ENCODE results near the gene MYADML2. TPM values are rescaled to one million over a fixed set of nuclear protein-coding genes. Genes with fewer than 3 reads are reported as not detected.

The MYADML2 gene
- total and polyA plus RNA-seq, 4 donors: 0.44 to 2.9 (median 2.1) TPM

- Histone ChIP-seq H3K9me3 (ENCODE audit: control insufficient read depth, insufficient read depth, low read length) (no peaks in the 10 kb centered on the region), H3K4me3 (ENCODE audit: low read depth, low read length) (no peak overlapping the region)
These were observed 7.8 kb downstream of the MYADML2 start for GRCh38 chr17:81939218-81939617.

DNA sequence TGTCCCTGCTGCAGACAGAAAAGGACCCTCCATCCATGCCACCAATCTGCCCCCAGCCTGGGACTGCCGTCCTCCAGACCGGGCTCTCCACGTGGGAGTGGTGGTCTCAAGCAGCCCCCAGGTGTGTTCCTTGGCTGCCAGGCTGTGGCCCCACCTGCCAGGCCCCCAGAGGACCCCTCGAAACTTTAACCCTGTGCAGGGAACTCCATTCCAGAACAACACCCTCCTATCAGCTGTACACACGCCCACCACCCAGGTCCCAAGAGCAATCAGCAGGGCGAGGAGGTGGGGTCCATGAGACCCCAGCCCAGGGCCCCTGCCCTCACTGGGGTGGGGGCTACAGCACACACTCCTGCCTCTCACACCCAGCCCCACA, 11.3 kb downstream of the MYADML2 start:
- H3K27ac ChIP-seq (ENCODE audit: low read depth, low read length): no peak overlapping the region
- H3K27me3 ChIP-seq (ENCODE audit: control insufficient read depth, insufficient read depth, low read length): no peaks in the 10 kb centered on the region
- H3K4me3 ChIP-seq (ENCODE audit: low read depth, low read length): no peak overlapping the region
- peaks cover 45% of the 10 kb centered on the region for H3K36me3 ChIP-seq (ENCODE audit: control insufficient read depth, insufficient read depth, low read length)
- WGBS (ENCODE audit: insufficient coverage): 88% methylated on average over 6 of the region's 6 CpGs
- DNase-seq (ENCODE audit: low read depth in 4 of 6, low spot score in 6 of 6): no peak
- H3K4me1 ChIP-seq (ENCODE audit: control insufficient read depth, insufficient read depth, low read length): peaks cover 55% of the 10 kb centered on the region
- no peaks in the 10 kb centered on the region for H3K9me3 ChIP-seq (ENCODE audit: control insufficient read depth, insufficient read depth, low read length)

More at GRCh38 chr17:81939218-81939617, 7.8 kb downstream of the MYADML2 start:
- H3K36me3 ChIP-seq (ENCODE audit: control insufficient read depth, insufficient read depth, low read length): peaks cover 20% of the 10 kb centered on the region
- H3K27ac ChIP-seq (ENCODE audit: low read depth, low read length): no peak overlapping the region
- peaks cover 2% of the 10 kb centered on the region for H3K27me3 ChIP-seq (ENCODE audit: control insufficient read depth, insufficient read depth, low read length)
- H3K4me1 ChIP-seq (ENCODE audit: control insufficient read depth, insufficient read depth, low read length): peaks cover 55% of the 10 kb centered on the region
- 71% methylated on average over 13 of the region's 15 CpGs for WGBS (ENCODE audit: insufficient coverage)
- no peak for DNase-seq (ENCODE audit: low read depth in 4 of 6, low spot score in 6 of 6)

DNA sequence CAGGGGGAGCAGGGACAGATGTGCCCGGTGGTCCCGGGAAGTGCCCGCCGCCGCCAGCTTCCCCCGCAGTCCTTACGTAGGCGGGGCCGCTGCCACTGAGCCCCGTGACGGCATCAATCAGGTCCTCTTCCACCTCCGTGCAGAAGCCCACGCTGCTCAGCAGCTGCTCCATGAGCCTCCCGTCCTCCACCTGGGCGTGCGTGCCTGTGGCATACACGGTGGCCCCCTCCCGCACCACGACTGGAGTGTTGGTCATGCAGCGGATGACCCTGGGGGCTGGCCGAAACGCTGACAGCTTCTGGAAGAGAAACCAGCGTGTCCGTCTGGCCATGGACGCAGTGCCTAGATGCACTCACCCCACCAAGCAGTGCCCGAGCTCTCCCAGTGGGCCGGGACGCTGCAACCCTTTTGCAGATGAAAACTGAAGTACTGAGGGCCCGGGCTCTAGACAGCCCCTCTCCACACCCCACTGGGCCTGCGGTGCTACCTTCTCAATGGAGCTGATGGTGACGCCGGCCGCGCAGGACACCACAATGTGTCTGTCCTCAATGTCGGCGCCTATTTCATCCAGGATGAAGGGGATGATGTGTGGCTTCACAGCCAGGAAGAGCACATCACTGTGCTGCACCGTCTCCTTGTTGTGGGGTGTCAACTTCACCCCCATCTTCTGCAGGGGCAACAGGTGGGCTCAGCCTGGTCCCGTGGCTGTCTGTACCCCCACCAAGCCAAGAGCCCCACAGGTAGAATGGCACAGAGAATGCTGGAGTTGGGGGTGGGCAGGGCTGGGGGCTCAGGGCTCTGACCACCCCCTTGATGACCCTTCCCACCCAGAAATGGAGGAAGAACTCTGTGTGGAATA, 12.0 kb downstream of the MYADML2 start:
- no peak overlapping the region for H3K4me3 ChIP-seq (ENCODE audit: low read depth, low read length)
- peaks cover 53% of the 10 kb centered on the region for H3K4me1 ChIP-seq (ENCODE audit: control insufficient read depth, insufficient read depth, low read length)
- H3K36me3 ChIP-seq (ENCODE audit: control insufficient read depth, insufficient read depth, low read length): peaks cover 49% of the 10 kb centered on the region
- no peak for DNase-seq (ENCODE audit: low read depth in 4 of 6, low spot score in 6 of 6)
- no peak overlapping the region for H3K27ac ChIP-seq (ENCODE audit: low read depth, low read length)
- 90% methylated on average over 33 of the region's 38 CpGs for WGBS (ENCODE audit: insufficient coverage)
- H3K9me3 ChIP-seq (ENCODE audit: control insufficient read depth, insufficient read depth, low read length): no peaks in the 10 kb centered on the region
- no peaks in the 10 kb centered on the region for H3K27me3 ChIP-seq (ENCODE audit: control insufficient read depth, insufficient read depth, low read length)

DNA sequence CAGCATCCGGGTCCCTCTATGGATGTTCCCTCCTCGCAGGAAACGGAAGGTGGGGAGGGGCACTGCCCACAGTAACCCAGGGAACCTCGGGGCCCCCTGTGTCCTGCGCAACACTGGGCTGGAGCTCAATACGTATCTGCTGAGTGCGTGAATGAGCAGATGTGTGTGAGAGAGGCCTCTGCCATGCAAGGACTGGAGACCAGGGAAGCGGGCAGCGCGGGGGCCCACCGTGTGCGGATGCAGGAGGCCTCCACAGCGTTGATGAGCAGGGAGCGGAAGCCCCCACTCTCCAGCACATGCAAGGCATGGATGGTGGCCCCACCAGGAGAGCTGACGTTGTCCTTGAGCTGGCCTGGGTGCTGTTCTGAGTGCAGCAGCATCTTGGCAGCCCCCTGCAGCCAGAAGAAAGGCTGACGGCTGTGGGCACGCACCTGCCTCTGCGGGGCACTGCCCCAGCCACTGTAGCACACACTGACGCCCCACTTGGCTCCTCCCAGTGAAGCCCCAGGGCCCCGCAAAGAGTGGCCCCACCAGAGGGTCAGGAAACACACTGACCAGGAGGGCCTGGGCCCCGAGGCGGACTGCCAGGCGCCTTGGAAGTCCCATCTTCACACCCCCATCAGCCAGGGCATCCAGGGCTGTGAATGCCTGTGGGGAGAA, 12.8 kb downstream of the MYADML2 start:
- no peaks in the 10 kb centered on the region for H3K27me3 ChIP-seq (ENCODE audit: control insufficient read depth, insufficient read depth, low read length)
- no peak for DNase-seq (ENCODE audit: low read depth in 4 of 6, low spot score in 6 of 6)
- no peaks in the 10 kb centered on the region for H3K9me3 ChIP-seq (ENCODE audit: control insufficient read depth, insufficient read depth, low read length)
- H3K4me3 ChIP-seq (ENCODE audit: low read depth, low read length): no peak overlapping the region
- 85% methylated on average over 21 of the region's 23 CpGs for WGBS (ENCODE audit: insufficient coverage)
- H3K36me3 ChIP-seq (ENCODE audit: control insufficient read depth, insufficient read depth, low read length): peaks cover 55% of the 10 kb centered on the region
- H3K4me1 ChIP-seq (ENCODE audit: control insufficient read depth, insufficient read depth, low read length): peaks cover 49% of the 10 kb centered on the region
- H3K27ac ChIP-seq (ENCODE audit: low read depth, low read length): no peak overlapping the region

- Histone ChIP-seq H3K27ac (ENCODE audit: low read depth, low read length) (no peak overlapping the region), H3K36me3 (ENCODE audit: control insufficient read depth, insufficient read depth, low read length) (peaks cover 55% of the 10 kb centered on the region), H3K27me3 (ENCODE audit: control insufficient read depth, insufficient read depth, low read length) (no peaks in the 10 kb centered on the region), H3K4me3 (ENCODE audit: low read depth, low read length) (no peak overlapping the region), H3K4me1 (ENCODE audit: control insufficient read depth, insufficient read depth, low read length) (peaks cover 56% of the 10 kb centered on the region), H3K9me3 (ENCODE audit: control insufficient read depth, insufficient read depth, low read length) (no peaks in the 10 kb centered on the region)
- DNase-seq (ENCODE audit: low read depth in 4 of 6, low spot score in 6 of 6): no peak
- 93% methylated on average over 12 of the region's 14 CpGs for WGBS (ENCODE audit: insufficient coverage)
These were observed 13.8 kb downstream of the MYADML2 start for GRCh38 chr17:81933178-81933699.

DNA sequence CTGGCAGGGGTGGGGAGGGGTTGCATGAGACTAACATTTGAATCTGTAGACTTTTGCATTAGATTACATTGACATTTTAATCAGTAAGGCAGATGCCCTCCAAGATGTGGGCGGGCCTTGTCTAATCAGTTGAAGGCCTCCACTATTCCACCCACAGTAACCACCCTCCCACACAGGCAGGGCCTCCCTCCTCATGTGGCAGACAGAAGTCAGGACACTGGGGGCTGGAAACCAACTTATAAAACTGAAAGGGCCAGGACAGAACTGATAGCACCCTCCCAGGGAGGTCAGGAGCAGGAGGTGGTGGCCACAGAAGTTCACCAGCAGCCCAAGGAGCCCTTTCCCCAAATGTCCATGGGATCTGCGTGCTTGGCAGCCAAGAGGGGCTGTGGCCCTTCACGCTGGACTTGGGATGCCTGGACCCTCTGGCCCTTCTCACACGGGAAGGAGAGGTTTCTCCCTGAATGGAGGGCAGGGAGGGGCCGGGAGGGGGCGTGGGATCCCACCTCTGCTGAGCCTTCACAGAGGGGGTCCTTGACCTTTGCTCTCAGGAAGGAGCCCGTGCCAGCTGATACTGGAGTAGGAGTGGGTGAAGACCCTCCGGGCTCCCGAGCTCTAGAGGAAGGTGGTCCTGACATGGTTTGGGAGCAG, 14.6 kb downstream of the MYADML2 start:
- no peaks in the 10 kb centered on the region for H3K9me3 ChIP-seq (ENCODE audit: control insufficient read depth, insufficient read depth, low read length)
- no peaks in the 10 kb centered on the region for H3K27me3 ChIP-seq (ENCODE audit: control insufficient read depth, insufficient read depth, low read length)
- no peak overlapping the region for H3K4me3 ChIP-seq (ENCODE audit: low read depth, low read length)
- H3K4me1 ChIP-seq (ENCODE audit: control insufficient read depth, insufficient read depth, low read length): peaks cover 51% of the 10 kb centered on the region
- DNase-seq (ENCODE audit: low read depth in 4 of 6, low spot score in 6 of 6): no peak
- no peak overlapping the region for H3K27ac ChIP-seq (ENCODE audit: low read depth, low read length)
- WGBS (ENCODE audit: insufficient coverage): 91% methylated on average over 9 of the region's 9 CpGs
- H3K36me3 ChIP-seq (ENCODE audit: control insufficient read depth, insufficient read depth, low read length): peaks cover 55% of the 10 kb centered on the region

DNA sequence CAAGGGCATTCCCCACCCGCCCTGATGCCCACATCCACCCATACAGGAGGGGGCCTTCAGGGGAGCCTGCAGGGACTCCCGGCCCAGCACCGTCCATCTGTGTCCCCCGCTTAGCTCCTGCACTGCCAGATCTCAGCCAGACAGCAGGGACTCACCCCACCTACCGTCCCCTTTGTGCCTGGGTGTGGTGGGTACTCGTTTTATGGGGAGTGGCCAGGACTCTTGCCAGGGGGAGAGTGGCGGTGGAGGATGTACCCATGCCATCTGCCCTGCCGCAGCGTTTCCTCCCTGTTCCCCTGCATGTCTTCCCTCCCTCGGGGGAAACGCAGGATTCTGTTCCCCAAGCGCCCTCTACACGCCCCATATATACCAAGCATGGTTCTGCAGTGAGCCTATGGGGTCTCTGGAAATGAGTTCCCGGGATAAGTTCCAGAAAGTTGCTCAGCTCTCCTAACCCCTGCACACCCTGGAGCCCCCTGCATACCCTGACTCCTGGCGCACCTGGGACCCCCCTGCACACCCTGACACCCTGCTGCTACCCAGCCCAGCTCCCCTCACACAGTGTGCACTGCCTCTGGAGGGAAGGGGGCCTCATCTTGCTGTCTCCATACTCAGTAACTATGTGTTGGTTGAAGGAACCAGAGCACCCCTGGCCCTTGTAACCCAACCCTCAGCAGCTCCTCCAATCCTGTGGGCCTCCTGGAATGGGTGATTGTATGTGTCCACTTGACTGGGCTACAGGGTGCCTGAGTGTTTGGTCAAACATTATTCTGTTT, 15.3 kb downstream of the MYADML2 start:
- WGBS (ENCODE audit: insufficient coverage): 48% methylated on average over 9 of the region's 15 CpGs
- Histone ChIP-seq H3K4me1 (ENCODE audit: control insufficient read depth, insufficient read depth, low read length) (peaks cover 47% of the 10 kb centered on the region), H3K4me3 (ENCODE audit: low read depth, low read length) (no peak overlapping the region), H3K27ac (ENCODE audit: low read depth, low read length) (no peak overlapping the region), H3K27me3 (ENCODE audit: control insufficient read depth, insufficient read depth, low read length) (no peaks in the 10 kb centered on the region), H3K9me3 (ENCODE audit: control insufficient read depth, insufficient read depth, low read length) (no peaks in the 10 kb centered on the region), H3K36me3 (ENCODE audit: control insufficient read depth, insufficient read depth, low read length) (peaks cover 55% of the 10 kb centered on the region)
- DNase-seq (ENCODE audit: low read depth in 4 of 6, low spot score in 6 of 6): no peak

GRCh38 chr17:81931189-81931556, 15.9 kb downstream of the MYADML2 start:
- WGBS (ENCODE audit: insufficient coverage): 81% methylated on average over 12 of the region's 13 CpGs
- Histone ChIP-seq H3K4me3 (ENCODE audit: low read depth, low read length) (no peak overlapping the region), H3K9me3 (ENCODE audit: control insufficient read depth, insufficient read depth, low read length) (no peaks in the 10 kb centered on the region), H3K27ac (ENCODE audit: low read depth, low read length) (no peak overlapping the region), H3K36me3 (ENCODE audit: control insufficient read depth, insufficient read depth, low read length) (peaks cover 55% of the 10 kb centered on the region), H3K4me1 (ENCODE audit: control insufficient read depth, insufficient read depth, low read length) (peaks cover 47% of the 10 kb centered on the region), H3K27me3 (ENCODE audit: control insufficient read depth, insufficient read depth, low read length) (no peaks in the 10 kb centered on the region)
- DNase-seq (ENCODE audit: low read depth in 4 of 6, low spot score in 6 of 6): no peak
